HG03280 (cell line): Measurements from ENCODE around the gene RCBTB1.

Experiments
- ATAC-seq: cut with Tn5 transposase; IDR thresholded peaks from one replicate; pipeline ENCODE4 v1.9.1; 2021; ENCODE audit warnings: mild to moderate bottlenecking, moderate library complexity; ENCODE audit not compliant: unreplicated experiment

RCBTB1 gene

GRCh38 chr13:49561062-49561410 lies 24.3 kb downstream of the RCBTB1 start:
- no peak for ATAC-seq

GRCh38 chr13:49560270-49561061 lies 24.9 kb downstream of the RCBTB1 start:
- no peak for ATAC-seq

GRCh38 chr13:49559006-49559405 lies 26.4 kb downstream of the RCBTB1 start:
- no peak for ATAC-seq

GRCh38 chr13:49554387-49554786 lies 31.0 kb downstream of the RCBTB1 start:
- ATAC-seq, result no peak

- no peak for ATAC-seq
Observed at GRCh38 chr13:49553888-49554287, 31.5 kb downstream of the RCBTB1 start.

- ATAC-seq, result no peak
Observed at GRCh38 chr13:49550942-49551644, 34.3 kb downstream of the RCBTB1 start.

GRCh38 chr13:49549289-49549688 lies 36.1 kb downstream of the RCBTB1 start:
- no peak for ATAC-seq

- no peak for ATAC-seq
Observed at GRCh38 chr13:49546561-49546960, 38.8 kb downstream of the RCBTB1 start.

- ATAC-seq, result no peak
Observed at GRCh38 chr13:49545661-49546060, 39.7 kb downstream of the RCBTB1 start.

- no peak for ATAC-seq
Observed at GRCh38 chr13:49543656-49544055, 41.7 kb downstream of the RCBTB1 start.

- no peak for ATAC-seq
Observed at GRCh38 chr13:49540552-49540951, 44.8 kb downstream of the RCBTB1 start.

GRCh38 chr13:49539746-49540145 lies 45.6 kb downstream of the RCBTB1 start:
- no peak for ATAC-seq

GRCh38 chr13:49539313-49539712 lies 46.0 kb downstream of the RCBTB1 start:
- no peak for ATAC-seq

GRCh38 chr13:49538404-49538803 lies 47.0 kb downstream of the RCBTB1 start:
- no peak for ATAC-seq

GRCh38 chr13:49536144-49536873 lies 49.0 kb downstream of the RCBTB1 start:
- no peak for ATAC-seq

GRCh38 chr13:49533591-49534269 lies 51.6 kb downstream of the RCBTB1 start:
- no peak for ATAC-seq

- ATAC-seq, result no peak
Observed at GRCh38 chr13:49533011-49533410, 52.3 kb downstream of the RCBTB1 start.

GRCh38 chr13:49532593-49532992 lies 52.8 kb downstream of the RCBTB1 start:
- ATAC-seq, result no peak

GRCh38 chr13:49530457-49530856 lies 54.9 kb downstream of the RCBTB1 start:
- ATAC-seq, result no peak

- no peak for ATAC-seq
Observed at GRCh38 chr13:49528161-49528560, 57.2 kb downstream of the RCBTB1 start.

GRCh38 chr13:49527123-49527522 lies 58.2 kb downstream of the RCBTB1 start:
- no peak for ATAC-seq
